Neural crest cell (in vitro differentiated cells): Measurements from ENCODE around the gene PRKAG2. TPM values are rescaled to one million over a fixed set of nuclear protein-coding genes. Genes with fewer than 3 reads are reported as not detected.
A peak's percentile ranks its signal among the peaks of the same experiment; 100 is the strongest.

Experiments
- DNase-seq: peaks from one replicate; pipeline ENCODE4 v3.0.0; 2021; ENCODE audit warnings: low read depth, mixed read lengths, low spot score
- H3K27ac Mint-ChIP-seq: one replicate; pipeline ENCODE4 v1.8.0; 2021; ENCODE audit warnings: mild to moderate bottlenecking, mixed read lengths; ENCODE audit not compliant: unreplicated experiment
- H3K27me3 Mint-ChIP-seq: 2 replicates; pipeline ENCODE4 v1.8.0; 2021; ENCODE audit warnings: low read depth, mild to moderate bottlenecking, mixed read lengths
- H3K36me3 Mint-ChIP-seq: 2 replicates; pipeline ENCODE4 v1.8.0; 2021; ENCODE audit warnings: low read depth, mild to moderate bottlenecking, mixed read lengths
- H3K4me1 Mint-ChIP-seq: 2 replicates; pipeline ENCODE4 v1.8.0; 2021; ENCODE audit warnings: mixed read lengths
- H3K4me3 Mint-ChIP-seq: one replicate; pipeline ENCODE4 v1.8.0; 2021; ENCODE audit warnings: mild to moderate bottlenecking, mixed read lengths
- H3K9me3 Mint-ChIP-seq: 2 replicates; pipeline ENCODE4 v1.8.0; 2021; ENCODE audit warnings: mixed read lengths
- total RNA-seq: library from RNA; stranded (reverse); gene quantifications from 2 replicates; pipeline ENCODE4 v1.2.1, GENCODE V29; 2021
- TF ChIP-seq, protein P1 (sequence below): fragments of 200-600 bp; sonication (generic); conservative IDR thresholded peaks from 2 replicates; pipeline ENCODE4 v1.5.0; 2021; ENCODE audit warnings: antibody characterized with exemption, mild to moderate bottlenecking

The PRKAG2 gene
- total RNA-seq, 1 donor from 2014 or later: 12.5 TPM

GRCh38 chr7:151745706-151746105 is 131.2 kb downstream of the PRKAG2 start:
- Mint-ChIP-seq H3K4me3 (no peak overlapping the region), H3K9me3 (no peaks in the 10 kb centered on the region), H3K27ac (no peak overlapping the region), H3K4me1 (peaks cover 20% of the 10 kb centered on the region), H3K36me3 (no peaks in the 10 kb centered on the region), H3K27me3 (no peaks in the 10 kb centered on the region)
- DNase-seq: no peak
- TF ChIP-seq, protein P1, sequence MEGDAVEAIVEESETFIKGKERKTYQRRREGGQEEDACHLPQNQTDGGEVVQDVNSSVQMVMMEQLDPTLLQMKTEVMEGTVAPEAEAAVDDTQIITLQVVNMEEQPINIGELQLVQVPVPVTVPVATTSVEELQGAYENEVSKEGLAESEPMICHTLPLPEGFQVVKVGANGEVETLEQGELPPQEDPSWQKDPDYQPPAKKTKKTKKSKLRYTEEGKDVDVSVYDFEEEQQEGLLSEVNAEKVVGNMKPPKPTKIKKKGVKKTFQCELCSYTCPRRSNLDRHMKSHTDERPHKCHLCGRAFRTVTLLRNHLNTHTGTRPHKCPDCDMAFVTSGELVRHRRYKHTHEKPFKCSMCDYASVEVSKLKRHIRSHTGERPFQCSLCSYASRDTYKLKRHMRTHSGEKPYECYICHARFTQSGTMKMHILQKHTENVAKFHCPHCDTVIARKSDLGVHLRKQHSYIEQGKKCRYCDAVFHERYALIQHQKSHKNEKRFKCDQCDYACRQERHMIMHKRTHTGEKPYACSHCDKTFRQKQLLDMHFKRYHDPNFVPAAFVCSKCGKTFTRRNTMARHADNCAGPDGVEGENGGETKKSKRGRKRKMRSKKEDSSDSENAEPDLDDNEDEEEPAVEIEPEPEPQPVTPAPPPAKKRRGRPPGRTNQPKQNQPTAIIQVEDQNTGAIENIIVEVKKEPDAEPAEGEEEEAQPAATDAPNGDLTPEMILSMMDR: no peak

GRCh38 chr7:151744656-151745638 is 132.0 kb downstream of the PRKAG2 start:
- peaks cover 26% of the 10 kb centered on the region for H3K4me1 Mint-ChIP-seq
- H3K27me3 Mint-ChIP-seq: no peaks in the 10 kb centered on the region
- H3K36me3 Mint-ChIP-seq: no peaks in the 10 kb centered on the region
- TF ChIP-seq, protein P1: peak; percentile 41
- no peak overlapping the region for H3K4me3 Mint-ChIP-seq
- DNase-seq: no peak
- H3K9me3 Mint-ChIP-seq: no peaks in the 10 kb centered on the region
- no peak overlapping the region for H3K27ac Mint-ChIP-seq

DNA sequence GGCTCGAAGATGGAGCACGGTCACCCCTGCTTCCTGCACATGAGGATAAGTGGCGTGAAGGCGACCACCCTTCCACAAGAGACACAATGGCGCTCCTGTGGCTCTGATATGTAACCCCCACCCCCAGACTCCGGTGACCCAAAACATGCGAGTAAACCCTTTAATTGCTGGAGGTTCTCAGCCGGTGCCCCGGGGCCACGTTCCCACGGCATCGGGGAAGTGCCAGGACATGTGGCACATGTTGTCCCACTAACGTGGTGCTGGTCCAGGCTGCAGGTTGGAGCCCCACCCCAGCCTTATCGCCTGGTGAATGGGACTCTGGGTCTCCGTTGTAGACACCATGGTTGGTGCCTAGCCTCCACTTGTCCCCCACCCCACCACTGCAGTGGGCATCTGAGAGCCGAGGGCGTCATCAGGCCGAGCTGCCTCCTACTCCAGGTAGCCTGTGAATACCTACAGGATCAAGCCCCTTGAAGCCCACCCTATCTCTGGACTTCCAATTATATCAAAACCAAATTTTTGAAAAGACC is 132.8 kb downstream of the PRKAG2 start:
- Mint-ChIP-seq H3K4me1 (peaks cover 31% of the 10 kb centered on the region), H3K27me3 (no peaks in the 10 kb centered on the region), H3K27ac (no peak overlapping the region), H3K4me3 (no peak overlapping the region), H3K36me3 (no peaks in the 10 kb centered on the region), H3K9me3 (no peaks in the 10 kb centered on the region)
- DNase-seq: no peak
- TF ChIP-seq, protein P1: no peak

GRCh38 chr7:151743481-151743983 is 133.4 kb downstream of the PRKAG2 start:
- TF ChIP-seq, protein P1: no peak
- no peaks in the 10 kb centered on the region for H3K27me3 Mint-ChIP-seq
- H3K4me1 Mint-ChIP-seq: peaks cover 31% of the 10 kb centered on the region
- no peaks in the 10 kb centered on the region for H3K9me3 Mint-ChIP-seq
- no peaks in the 10 kb centered on the region for H3K36me3 Mint-ChIP-seq
- no peak overlapping the region for H3K4me3 Mint-ChIP-seq
- peak overlapping the region; percentile 10 for H3K27ac Mint-ChIP-seq
- no peak for DNase-seq

- peaks cover 31% of the 10 kb centered on the region for H3K4me1 Mint-ChIP-seq
Observed at GRCh38 chr7:151742713-151743480, 134.0 kb downstream of the PRKAG2 start.

More at GRCh38 chr7:151742713-151743480, 134.0 kb downstream of the PRKAG2 start:
- Mint-ChIP-seq H3K27me3 (no peaks in the 10 kb centered on the region), H3K27ac (peak overlapping the region; percentile 59), H3K36me3 (no peaks in the 10 kb centered on the region), H3K4me3 (peak overlapping the region; percentile 65), H3K9me3 (no peaks in the 10 kb centered on the region)
- DNase-seq: no peak
- TF ChIP-seq, protein P1: no peak
